HL-60 (cell line): Measurements from ENCODE around the gene YY1.

ENCODE experiments used
- DNase-seq, 2 experiments: peaks; one replicate each; pipeline ENCODE4 v3.0.0-alpha.2; 2010 to 2020; ENCODE audit warnings: low read depth in 1 of 2, low spot score in 1 of 2
- H3K27ac ChIP-seq: fragments of 250-450 bp; sonication (Bioruptor Pico); replicated peaks from 2 replicates; pipeline ENCODE4 v1.5.1; 2020; ENCODE audit warnings: mild to moderate bottlenecking, moderate library complexity
- H3K27me3 ChIP-seq: fragments of 250-450 bp; sonication (Bioruptor Pico); 2 replicates; pipeline ENCODE4 v1.5.1; 2021; ENCODE audit warnings: mild to moderate bottlenecking, moderate library complexity; ENCODE audit not compliant: insufficient read depth, poor library complexity, severe bottlenecking
- H3K4me3 ChIP-seq: replicated peaks from 2 replicates; pipeline ENCODE4 v1.5.1; 2011; ENCODE audit warnings: mild to moderate bottlenecking, control low read depth, low read length; ENCODE audit not compliant: insufficient read depth
- CTCF ChIP-seq: IDR thresholded peaks from one replicate; pipeline ENCODE4 v1.5.1; 2011; ENCODE audit warnings: low read length, control low read depth, inconsistent platforms; ENCODE audit not compliant: insufficient read depth
- GABPA ChIP-seq: IDR thresholded peaks from 2 replicates; pipeline ENCODE4 v1.6.1; 2012; ENCODE audit warnings: low read depth
- POLR2AphosphoS5 ChIP-seq: IDR thresholded peaks from 2 replicates; pipeline ENCODE4 v1.6.1; 2012; ENCODE audit warnings: low read depth
- REST ChIP-seq: IDR thresholded peaks from 2 replicates; pipeline ENCODE4 v1.6.1; 2012; ENCODE audit warnings: low read depth; ENCODE audit not compliant: insufficient replicate concordance
- SPI1 ChIP-seq: IDR thresholded peaks from 2 replicates; pipeline ENCODE4 v1.6.1; 2012; ENCODE audit warnings: low read depth, mild to moderate bottlenecking, borderline replicate concordance

The YY1 gene

DNA sequence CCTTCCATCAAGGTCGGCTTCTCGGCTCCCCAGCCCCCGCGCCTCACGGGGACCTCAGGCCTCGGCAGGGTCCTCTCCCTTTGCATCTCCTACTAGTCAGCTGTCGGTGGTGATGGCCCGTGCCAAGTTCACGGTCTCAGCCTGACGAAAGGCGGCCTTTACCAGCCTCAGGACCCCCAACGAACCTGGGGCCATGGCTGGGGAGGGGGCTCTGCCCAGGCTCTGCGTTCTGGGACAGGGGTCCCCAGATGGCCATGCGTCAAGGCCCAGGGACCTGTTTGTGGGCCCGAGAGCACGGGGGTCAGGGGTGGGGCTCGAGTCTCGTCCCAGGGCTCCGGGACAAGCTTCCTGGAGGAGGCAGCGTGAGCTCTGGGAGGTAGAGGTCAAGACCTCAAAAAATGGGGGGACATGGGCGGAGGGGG lies 46.7 kb upstream of the YY1 start:
- TF ChIP-seq GABPA = no peak
- TF ChIP-seq CTCF = no peak
- no peak for TF ChIP-seq REST
- no peak for TF ChIP-seq SPI1
- no peak for TF ChIP-seq POLR2AphosphoS5
- Histone ChIP-seq H3K27me3 (no peaks in the 10 kb centered on the region), H3K27ac (peak overlapping the region; percentile 91), H3K4me3 (peak overlapping the region; percentile 40)
- DNase-seq = no peak

DNA sequence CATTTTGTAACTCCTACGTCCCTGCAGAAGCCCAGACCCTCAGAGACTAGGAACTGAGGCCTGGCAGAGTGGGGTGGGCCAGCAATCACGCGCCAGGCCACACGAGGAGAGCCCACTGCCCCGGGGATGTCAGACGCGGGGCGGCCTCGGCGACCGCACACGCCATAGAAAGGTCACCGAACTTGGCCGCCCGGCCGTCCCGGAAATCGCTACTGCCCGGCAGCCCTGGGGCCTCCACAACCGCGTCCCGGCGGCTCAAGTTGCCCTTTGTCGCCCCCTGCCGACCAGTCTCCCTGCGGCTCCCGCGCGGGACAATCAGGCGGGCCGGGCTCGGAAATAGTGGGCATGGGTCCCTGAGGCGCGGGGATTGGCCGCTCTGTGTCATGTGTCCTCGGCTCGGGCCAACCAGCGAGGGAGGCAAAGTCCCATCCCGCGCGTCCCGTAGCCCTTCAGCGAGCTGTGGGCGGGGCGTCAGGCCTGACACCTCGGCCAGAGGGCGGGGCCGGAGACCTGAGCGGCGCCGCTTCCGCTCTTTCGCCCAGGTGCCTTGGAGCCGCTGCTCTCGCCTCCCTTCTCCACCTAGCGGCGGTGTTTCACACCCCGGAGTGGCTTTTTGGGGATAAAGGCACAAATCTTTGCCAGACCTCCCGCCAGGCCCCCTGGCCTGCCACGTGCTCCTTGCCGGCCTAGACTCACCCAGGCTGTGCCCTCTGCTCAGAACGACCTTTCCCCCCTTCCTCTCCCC lies 46.1 kb upstream of the YY1 start:
- H3K4me3 ChIP-seq = peak overlapping the region; percentile 40

More for the DNA sequence above, 46.1 kb upstream of the YY1 start:
- peak overlapping the region; percentile 91 for H3K27ac ChIP-seq
- H3K27me3 ChIP-seq = no peaks in the 10 kb centered on the region
- peak; percentile 98 to 99 for DNase-seq
- TF ChIP-seq CTCF = peak; percentile 48
- TF ChIP-seq GABPA = no peak
- TF ChIP-seq POLR2AphosphoS5 = peak; percentile 55; the same call in 1 of the 2 replicates
- TF ChIP-seq REST = peak; percentile 15
- TF ChIP-seq SPI1 = peak; percentile 65
